NOMO-1 treated with DMSO at 0.1 percent for 48 hours (cell line): Measurements from ENCODE around the gene ICOS.

ENCODE experiments used
- DNase-seq: peaks from one replicate; lab custom pipeline; 2025; ENCODE audit not compliant: unreplicated experiment; lab: John Stamatoyannopoulos, UW

ICOS gene

DNA sequence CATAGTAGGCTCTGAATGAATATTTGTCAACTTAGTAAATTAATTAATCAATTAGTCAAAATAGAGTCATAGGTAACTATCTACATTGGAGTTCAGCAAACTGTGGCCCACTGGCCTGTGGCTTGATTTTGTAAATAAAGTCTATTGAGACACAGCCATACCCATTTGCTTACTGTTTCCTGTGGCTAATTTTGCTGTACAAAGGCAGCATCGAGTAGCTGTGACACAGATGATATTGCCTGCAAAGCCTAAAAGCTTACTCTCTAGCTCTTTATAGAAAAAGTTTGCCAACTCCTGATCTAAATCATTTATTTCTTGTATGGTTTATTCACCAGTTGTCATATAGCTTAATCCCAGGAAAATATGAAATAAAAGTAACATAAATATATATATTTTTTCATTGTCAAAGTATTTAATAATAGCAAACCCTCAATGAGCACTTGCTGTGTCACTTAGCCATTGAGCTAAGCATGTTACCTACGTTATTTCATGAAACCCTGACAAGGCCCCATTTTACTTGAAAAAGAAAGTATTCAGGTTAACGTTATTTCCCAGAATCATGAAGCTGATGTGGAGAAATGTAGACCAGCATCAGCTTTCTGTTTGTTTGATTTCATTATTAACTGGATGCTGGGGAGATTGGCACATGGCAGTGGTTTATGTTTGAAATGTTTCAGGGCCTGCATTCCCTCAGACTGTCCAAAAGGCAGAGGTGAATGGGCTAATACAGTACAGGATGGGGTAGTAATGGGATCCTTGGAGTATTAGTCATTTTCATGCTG lies 69.6 kb downstream of the ICOS start:
- no peak for DNase-seq

DNA sequence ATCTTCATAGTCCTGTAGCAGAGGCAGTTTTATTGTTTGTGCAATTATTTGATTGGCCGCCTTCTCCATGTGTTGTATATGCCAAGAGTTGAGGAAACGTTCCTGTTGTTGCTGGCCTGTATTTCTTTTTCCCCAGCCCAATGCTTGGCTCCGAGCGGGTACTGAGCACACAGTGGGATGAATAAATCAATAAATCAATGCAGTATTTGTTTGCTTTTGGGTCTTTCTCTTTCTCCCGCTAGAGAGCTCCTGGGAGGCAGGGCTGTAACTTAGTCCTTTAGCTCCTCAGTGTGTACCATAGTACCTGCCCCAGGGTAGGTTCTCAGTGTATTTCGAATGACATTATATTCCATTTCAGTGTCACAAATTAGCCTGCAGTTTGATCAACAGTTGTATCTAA lies 71.8 kb downstream of the ICOS start:
- no peak for DNase-seq

DNA sequence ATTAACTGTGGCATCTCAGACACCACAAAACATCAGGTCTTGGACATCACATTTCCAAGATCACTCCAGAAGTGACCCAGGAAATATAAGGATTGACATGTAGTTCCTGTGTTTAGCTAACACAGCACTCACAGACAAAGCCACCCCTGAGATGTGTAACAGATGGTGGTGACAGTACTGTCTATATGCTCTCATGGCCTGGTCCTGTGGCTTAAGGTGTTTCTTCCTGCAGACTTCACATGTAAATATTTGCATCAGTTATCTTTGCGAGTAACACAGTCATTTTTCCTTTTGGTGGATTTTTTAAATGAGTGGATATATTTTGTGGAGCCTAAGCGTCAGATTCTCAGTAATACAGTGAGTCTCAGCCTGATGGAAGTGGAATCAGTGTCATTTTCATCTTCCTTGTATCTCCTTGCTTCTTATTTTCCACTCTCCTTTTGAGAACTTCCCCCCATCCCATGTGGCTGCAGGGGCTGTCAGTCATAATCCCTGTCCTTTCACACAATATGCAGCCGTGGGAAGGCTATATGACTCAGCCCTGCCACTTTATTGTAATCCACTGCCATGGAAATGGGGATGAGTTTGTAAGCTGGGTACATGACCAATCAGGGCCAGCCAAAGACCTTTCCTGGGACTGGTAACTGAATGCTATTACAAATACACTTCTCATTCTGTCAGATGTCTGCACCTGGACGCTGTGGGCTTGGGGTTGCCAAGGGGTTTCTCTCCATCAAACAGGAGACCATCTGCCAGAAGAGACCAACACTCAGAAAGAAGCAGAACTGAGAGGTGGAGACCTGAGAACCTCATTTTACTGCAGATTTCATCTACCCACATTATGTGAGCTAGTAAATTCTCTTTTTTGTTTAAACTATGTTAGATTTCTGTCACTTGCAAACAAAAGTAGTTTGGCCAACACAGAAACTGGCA lies 74.3 kb downstream of the ICOS start:
- no peak for DNase-seq
